ENCODE results near the gene IRAG1.

DNA sequence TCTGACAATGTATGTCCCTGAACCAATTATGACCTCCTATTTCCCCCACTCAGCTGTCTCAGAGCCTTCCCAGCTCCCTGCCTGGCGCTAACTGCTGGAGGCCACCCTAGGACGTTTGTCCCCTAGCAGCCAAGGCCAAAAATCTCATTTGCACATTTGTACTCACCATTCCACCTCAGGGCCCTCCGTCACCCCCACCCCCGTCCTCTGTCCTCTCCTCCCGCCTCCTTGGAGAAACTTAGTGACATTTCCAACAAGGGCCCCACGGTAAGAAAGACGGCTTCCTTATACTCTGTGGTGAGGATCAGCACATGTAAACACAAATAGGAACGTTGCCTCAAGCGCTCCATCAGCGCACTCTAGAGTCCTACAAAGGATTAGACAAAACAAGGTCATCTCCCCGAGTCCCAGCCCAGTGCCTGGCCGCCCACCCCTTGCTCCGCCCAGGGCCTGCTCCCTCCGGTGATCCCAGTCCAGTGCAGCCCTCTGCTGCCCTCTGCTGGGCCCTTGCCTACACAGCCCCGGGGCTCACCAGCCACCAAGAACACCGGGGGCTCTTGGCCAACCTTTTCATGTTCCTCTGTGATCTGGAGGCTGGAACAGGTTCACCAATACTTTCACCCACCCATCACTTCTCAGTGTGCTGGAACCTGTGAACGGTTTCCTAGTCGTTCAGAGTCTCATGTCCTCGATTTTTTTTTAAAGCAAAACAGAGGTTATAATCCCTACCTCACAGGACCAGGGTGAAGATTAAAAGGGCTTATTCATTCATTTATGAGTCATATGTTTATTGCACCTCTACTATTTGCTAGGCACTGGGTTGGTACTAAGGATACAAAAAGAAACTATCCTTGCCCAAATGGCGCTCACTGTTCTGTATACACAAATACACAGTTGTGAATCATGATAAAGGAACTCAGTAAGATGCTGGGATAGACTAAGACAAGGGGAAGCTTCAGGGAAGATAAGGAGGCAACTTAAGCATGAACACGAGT is 42.2 kb upstream of the IRAG1 start:
- TF ChIP-seq, protein P1, sequence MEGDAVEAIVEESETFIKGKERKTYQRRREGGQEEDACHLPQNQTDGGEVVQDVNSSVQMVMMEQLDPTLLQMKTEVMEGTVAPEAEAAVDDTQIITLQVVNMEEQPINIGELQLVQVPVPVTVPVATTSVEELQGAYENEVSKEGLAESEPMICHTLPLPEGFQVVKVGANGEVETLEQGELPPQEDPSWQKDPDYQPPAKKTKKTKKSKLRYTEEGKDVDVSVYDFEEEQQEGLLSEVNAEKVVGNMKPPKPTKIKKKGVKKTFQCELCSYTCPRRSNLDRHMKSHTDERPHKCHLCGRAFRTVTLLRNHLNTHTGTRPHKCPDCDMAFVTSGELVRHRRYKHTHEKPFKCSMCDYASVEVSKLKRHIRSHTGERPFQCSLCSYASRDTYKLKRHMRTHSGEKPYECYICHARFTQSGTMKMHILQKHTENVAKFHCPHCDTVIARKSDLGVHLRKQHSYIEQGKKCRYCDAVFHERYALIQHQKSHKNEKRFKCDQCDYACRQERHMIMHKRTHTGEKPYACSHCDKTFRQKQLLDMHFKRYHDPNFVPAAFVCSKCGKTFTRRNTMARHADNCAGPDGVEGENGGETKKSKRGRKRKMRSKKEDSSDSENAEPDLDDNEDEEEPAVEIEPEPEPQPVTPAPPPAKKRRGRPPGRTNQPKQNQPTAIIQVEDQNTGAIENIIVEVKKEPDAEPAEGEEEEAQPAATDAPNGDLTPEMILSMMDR (IDR thresholded peaks at IDR 0.05) = peak in 1 of 3 donors; percentile 98
- TF ChIP-seq POLR2A (IDR thresholded peaks at IDR 0.05) = no peak

Measured in lower leg skin (tissue), 3 donors.